Tracheal epithelial cell (primary cell): ENCODE results near the gene SLC66A3. TPM values are rescaled to one million over a fixed set of nuclear protein-coding genes. Genes with fewer than 3 reads are reported as not detected.

Experiments used
- total RNA-seq: library from RNA; depleted of rRNA; stranded (reverse); fragments of >200 nt; gene quantifications from 2 replicates; pipeline ENCODE4 v1.2.1, GENCODE V29; 2014

The SLC66A3 gene
- 40.5 and 44.1 TPM in 2 replicates for total RNA-seq

DNA sequence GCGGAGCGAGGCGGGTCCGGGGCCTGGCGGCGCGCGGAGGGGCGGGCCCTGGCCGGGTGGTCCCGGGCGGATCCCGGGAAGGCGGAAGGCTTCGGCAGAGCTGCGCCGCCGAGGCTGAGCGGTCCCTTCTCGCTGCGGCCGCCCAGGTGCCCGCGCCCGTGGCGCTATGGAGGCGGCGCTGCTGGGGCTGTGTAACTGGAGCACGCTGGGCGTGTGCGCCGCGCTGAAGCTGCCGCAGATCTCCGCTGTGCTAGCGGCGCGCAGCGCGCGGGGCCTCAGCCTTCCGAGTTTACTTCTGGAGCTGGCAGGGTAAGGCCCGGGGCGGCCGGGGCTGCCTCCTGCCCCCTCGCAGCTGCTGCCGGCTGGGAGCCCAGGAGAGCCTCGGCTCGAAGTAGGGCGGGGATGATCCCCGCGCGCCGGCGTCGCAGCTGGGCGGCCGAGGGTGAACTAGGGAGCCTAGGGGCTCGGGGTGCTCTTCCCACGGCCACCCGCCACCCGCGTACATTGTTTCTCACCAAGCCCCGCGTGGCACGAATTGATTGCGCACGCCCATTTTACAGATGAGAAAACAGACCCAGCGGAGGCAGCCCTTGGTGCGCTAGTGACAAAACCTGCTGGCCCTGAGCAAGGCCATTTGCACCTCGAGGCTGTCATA lies at the start of gene SLC66A3:
Gene SLC66A3, plus strand, starts transcription at position 87 of the 655 bp plus-strand sequence. Its CDS starts 80 bp downstream, at position 167.

Other genes with a start within 250 kb of the SLC66A3 start
- gene KCNF1, start 243.5 kb upstream of the SLC66A3 start, total RNA-seq = 0.48 TPM in 1 of 2 replicates, not detected in the other
- gene ROCK2, start 189.2 kb downstream of the SLC66A3 start, total RNA-seq = 17.5 and 20.0 TPM in 2 replicates